Measurements from ENCODE around the gene SRPRA.

DNA sequence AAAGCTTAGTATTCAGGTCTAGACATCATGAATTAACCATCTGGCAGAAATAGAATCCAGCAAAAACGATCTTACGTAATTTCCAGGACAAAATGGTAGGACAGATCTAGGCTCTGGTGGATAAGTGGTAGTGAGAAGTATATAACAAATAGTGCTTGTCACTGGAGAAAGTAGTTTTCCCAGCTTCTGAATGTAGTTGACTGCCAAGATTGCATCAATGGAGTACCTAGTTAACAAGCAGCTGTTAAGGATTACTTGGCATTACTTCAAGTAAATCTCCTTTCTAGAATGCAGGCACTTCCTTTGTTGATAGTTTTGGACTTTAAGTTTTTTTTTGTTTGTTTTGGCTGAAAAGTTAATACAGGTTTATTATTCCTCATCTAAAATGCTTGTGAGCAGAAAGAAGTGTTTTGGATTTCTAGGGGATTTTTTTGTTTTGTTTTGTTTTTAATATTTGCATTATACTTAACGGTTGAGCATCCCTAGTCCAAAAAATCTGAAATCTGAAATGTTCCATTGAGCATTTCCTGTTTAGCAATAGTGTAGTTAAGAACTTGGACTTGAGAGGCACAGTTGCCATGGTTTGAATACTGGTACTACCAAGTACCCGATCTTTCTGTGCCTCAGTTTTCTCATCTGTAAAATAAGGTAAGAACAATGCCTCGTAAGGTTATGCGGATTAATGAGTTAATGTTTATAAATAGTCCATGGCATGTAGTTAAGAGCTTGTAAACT is 36.8 kb downstream of the SRPRA start:
- TF ChIP-seq EZH2 (IDR thresholded peaks at IDR 0.05; ENCODE audit: low read length, missing control alignments), result no peak
- TF ChIP-seq, protein P1, sequence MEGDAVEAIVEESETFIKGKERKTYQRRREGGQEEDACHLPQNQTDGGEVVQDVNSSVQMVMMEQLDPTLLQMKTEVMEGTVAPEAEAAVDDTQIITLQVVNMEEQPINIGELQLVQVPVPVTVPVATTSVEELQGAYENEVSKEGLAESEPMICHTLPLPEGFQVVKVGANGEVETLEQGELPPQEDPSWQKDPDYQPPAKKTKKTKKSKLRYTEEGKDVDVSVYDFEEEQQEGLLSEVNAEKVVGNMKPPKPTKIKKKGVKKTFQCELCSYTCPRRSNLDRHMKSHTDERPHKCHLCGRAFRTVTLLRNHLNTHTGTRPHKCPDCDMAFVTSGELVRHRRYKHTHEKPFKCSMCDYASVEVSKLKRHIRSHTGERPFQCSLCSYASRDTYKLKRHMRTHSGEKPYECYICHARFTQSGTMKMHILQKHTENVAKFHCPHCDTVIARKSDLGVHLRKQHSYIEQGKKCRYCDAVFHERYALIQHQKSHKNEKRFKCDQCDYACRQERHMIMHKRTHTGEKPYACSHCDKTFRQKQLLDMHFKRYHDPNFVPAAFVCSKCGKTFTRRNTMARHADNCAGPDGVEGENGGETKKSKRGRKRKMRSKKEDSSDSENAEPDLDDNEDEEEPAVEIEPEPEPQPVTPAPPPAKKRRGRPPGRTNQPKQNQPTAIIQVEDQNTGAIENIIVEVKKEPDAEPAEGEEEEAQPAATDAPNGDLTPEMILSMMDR (conservative IDR thresholded peaks at IDR 0.05 in 1 of 2, IDR thresholded peaks at IDR 0.05 in 1 of 2; ENCODE audit: low read depth in 1 of 2, low read length in 2 of 2), result no peak
